AG04450 (cell line): ENCODE data around the gene ELMO3. TPM values are rescaled to one million over a fixed set of nuclear protein-coding genes. Genes with fewer than 3 reads are reported as not detected.

Experiments
- CTCF ChIA-PET: fragments of 300-600, 350-600 bp; formaldehyde crosslinking; extraction: SDS; loops from one replicate; lab custom pipeline; 2022; ENCODE audit warnings: antibody characterized with exemption, inconsistent platforms; lab: Charles Lee
- POLR2A ChIA-PET: fragments of 350-600 bp; formaldehyde crosslinking; extraction: SDS; loops from one replicate; lab custom pipeline; 2021; ENCODE audit warnings: antibody characterized with exemption, inconsistent platforms; lab: Yijun Ruan, JAX
- DNase-seq: peaks from one replicate; pipeline ENCODE4 v3.0.0-alpha.2; 2011; ENCODE audit warnings: low read depth, low spot score
- H3K27ac ChIP-seq: one replicate; pipeline ENCODE4 v1.5.1; 2012; ENCODE audit warnings: low read depth, low read length, control low read depth
- H3K27me3 ChIP-seq: one replicate; pipeline ENCODE4 v1.6.0; 2012; ENCODE audit warnings: low read length; ENCODE audit not compliant: control insufficient read depth, insufficient read depth
- H3K4me3 ChIP-seq: 2 replicates; pipeline ENCODE4 v1.5.1; 2011; ENCODE audit warnings: mild to moderate bottlenecking, low read depth, low read length, control low read depth
- H3K9me3 ChIP-seq: 2 replicates; pipeline ENCODE4 v1.5.1; 2012; ENCODE audit warnings: low read length; ENCODE audit not compliant: control insufficient read depth, insufficient read depth
- CTCF ChIP-seq: IDR thresholded peaks from 2 replicates; pipeline ENCODE4 v1.5.1; 2011; ENCODE audit warnings: low read depth, low read length, control low read depth, inconsistent platforms
- polyA plus RNA-seq: library from polyadenylated mRNA; depleted of rRNA; stranded (reverse); fragments of >200 nt; gene quantifications from 2 replicates; pipeline ENCODE4 v1.2.3, GENCODE V29; 2011

ELMO3 gene
- polyA plus RNA-seq, 1 experiment = 0.57 TPM

- Histone ChIP-seq H3K27ac (no peak overlapping the region), H3K27me3 (peaks cover 16% of the 10 kb centered on the region), H3K9me3 (peaks cover 12% of the 10 kb centered on the region; the same call in 1 of the 2 replicates), H3K4me3 (no peak overlapping the region)
- DNase-seq = no peak
- CTCF ChIA-PET = interaction anchor here (0.8 to 1.7 kb wide), 4 partner anchors 28 to 205 kb away, joined by 3 to 7 read pairs (median 4); partner anchors contain the start of gene CES3
- POLR2A ChIA-PET = interaction anchor here (1.0 kb wide), 1 partner anchor 13 kb away, joined by 3 read pairs; the partner anchor contains the start of gene NOL3
- TF ChIP-seq CTCF = no peak
Observed at GRCh38 chr16:67157106-67157748, 41.7 kb upstream of the ELMO3 start.

- Histone ChIP-seq H3K27ac (no peak overlapping the region), H3K9me3 (peaks cover 12% of the 10 kb centered on the region; the same call in 1 of the 2 replicates), H3K4me3 (no peak overlapping the region), H3K27me3 (peaks cover 22% of the 10 kb centered on the region)
- ChIA-PET CTCF (interaction anchor here (0.8 to 3.1 kb wide), 5 partner anchors 27 to 205 kb away, joined by 3 to 11 read pairs (median 4); partner anchors contain the start of gene CES3), POLR2A (interaction anchor here (1.0 to 2.9 kb wide), 2 partner anchors 7 to 12 kb away, joined by 3 to 13 read pairs; partner anchors contain the start of genes B3GNT9 and NOL3)
- no peak for DNase-seq
- no peak for TF ChIP-seq CTCF
Observed at GRCh38 chr16:67157892-67158635, 40.9 kb upstream of the ELMO3 start.

GRCh38 chr16:67158637-67159600 lies 40.0 kb upstream of the ELMO3 start:
- ChIA-PET CTCF (interaction anchor here (0.6 to 3.1 kb wide), 4 partner anchors 8 to 330 kb away, joined by 3 to 11 read pairs (median 8); partner anchors contain the start of gene B3GNT9), POLR2A (interaction anchor here (1.8 to 2.9 kb wide), 2 partner anchors 8 to 11 kb away, joined by 9 to 13 read pairs; partner anchors contain the start of genes B3GNT9 and NOL3)
- no peak for TF ChIP-seq CTCF
- H3K9me3 ChIP-seq = peaks cover 12% of the 10 kb centered on the region; the same call in 1 of the 2 replicates
- no peak overlapping the region for H3K27ac ChIP-seq
- peak overlapping the region; percentile 92 for H3K4me3 ChIP-seq
- no peak for DNase-seq
- peaks cover 28% of the 10 kb centered on the region for H3K27me3 ChIP-seq

- peaks cover 7% of the 10 kb centered on the region; the same call in 1 of the 2 replicates for H3K9me3 ChIP-seq
- ChIA-PET CTCF (interaction anchor here (1.1 to 3.1 kb wide), 2 partner anchors 9 to 207 kb away, joined by 3 to 11 read pairs; partner anchors contain the start of gene NOL3), POLR2A (no interaction called here)
- peak overlapping the region; percentile 92 for H3K4me3 ChIP-seq
- peaks cover 39% of the 10 kb centered on the region for H3K27me3 ChIP-seq
- no peak for TF ChIP-seq CTCF
- no peak overlapping the region for H3K27ac ChIP-seq
- no peak for DNase-seq
Observed at GRCh38 chr16:67161595-67162058, 37.3 kb upstream of the ELMO3 start.
